ENCODE measurements around the gene CATSPERZ. TPM values are rescaled to one million over a fixed set of nuclear protein-coding genes. Genes with fewer than 3 reads are reported as not detected.

Gene CATSPERZ
- total and polyA plus RNA-seq, 9 of the 15 experiments (the other 6 are each of a cell fraction or from before 2014, with no cell fraction given): 0.86 to 8.5 (median 3.5) TPM

DNA sequence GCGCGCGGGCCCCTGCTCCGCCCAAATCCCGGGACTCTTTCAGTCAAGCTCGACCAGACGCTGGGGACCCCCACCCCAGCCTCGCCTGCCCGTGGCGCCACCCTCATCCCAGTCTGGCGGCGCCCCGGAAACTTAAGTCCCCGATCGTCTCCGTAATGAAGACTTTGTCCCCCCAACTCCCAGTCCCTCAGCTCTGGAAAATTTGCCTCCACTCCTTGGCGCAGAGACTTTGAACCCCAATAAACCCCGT, 48.5 kb upstream of the CATSPERZ start:
- ATAC-seq (no peak), DNase-seq (ENCODE audit: extremely low read depth in 1 of 4, low spot score in 3 of 4) (no peak), FAIRE-seq (no peak)
- intact Hi-C loops (cut with micrococcal nuclease): no loop called here
- BruUV-seq (replicated peaks): no TSS peak
- Histone ChIP-seq H3K27ac (ENCODE audit: extremely low read depth, low read depth, low read length) (peak overlapping the region; percentile 80), H2AFZ (ENCODE audit: low read depth, low read length) (peak overlapping the region; percentile 51; the same call in 1 of the 2 replicates), H3K27me3 (ENCODE audit: control insufficient read depth in 2 of 2, insufficient read depth in 2 of 2, low read length in 2 of 2) (no peaks in the 10 kb centered on the region), H3K4me2 (ENCODE audit: insufficient read depth, low read length) (peak overlapping the region; percentile 85), H3K4me1 (replicated peaks in 1 of 2; ENCODE audit: control insufficient read depth in 2 of 2, insufficient read depth in 2 of 2, low read length in 2 of 2) (peaks cover 30 to 90% of the 10 kb centered on the region in 2 experiments), H3K9me1 (ENCODE audit: control insufficient read depth, insufficient read depth, low read length) (no peaks in the 10 kb centered on the region), H3K9ac (ENCODE audit: insufficient read depth in 1 of 2, low read depth in 2 of 2, low read length in 2 of 2) (peak overlapping the region; percentile 84 to 95), H3K36me3 (ENCODE audit: control insufficient read depth, insufficient read depth, low read length) (peaks cover 37% of the 10 kb centered on the region; the same call in 2 of the 3 replicates), H3K9me3 (replicated peaks; ENCODE audit: control insufficient read depth, insufficient read depth, low read depth, low read length) (no peaks in the 10 kb centered on the region), H4K20me1 (replicated peaks; ENCODE audit: control insufficient read depth, insufficient read depth, low read length) (peaks cover 7% of the 10 kb centered on the region), H3K4me3 (peak overlapping the region; percentile 87), H3K79me2 (ENCODE audit: control insufficient read depth, insufficient read depth, low read length) (peaks cover 27% of the 10 kb centered on the region)
- in situ Hi-C loops (cut with MboI): no loop called here
- POLR2A ChIA-PET: interaction anchor here (0.7 to 1.8 kb wide), 5 partner anchors 8 to 46 kb away, joined by 3 to 8 read pairs (median 7); partner anchors contain the start of gene FERMT3
- WGBS (ENCODE audit: insufficient coverage, low coverage, missing lambda C conversion rate): 2% methylated on average over 13 of the region's 18 CpGs
- CTCF ChIA-PET (ENCODE audit: low intra/inter-chr PET ratio): interaction anchor here (0.6 kb wide), 1 partner anchor 1346 kb away, joined by 3 read pairs; no protein-coding TSS in a partner anchor
- TF ChIP-seq, protein P1, sequence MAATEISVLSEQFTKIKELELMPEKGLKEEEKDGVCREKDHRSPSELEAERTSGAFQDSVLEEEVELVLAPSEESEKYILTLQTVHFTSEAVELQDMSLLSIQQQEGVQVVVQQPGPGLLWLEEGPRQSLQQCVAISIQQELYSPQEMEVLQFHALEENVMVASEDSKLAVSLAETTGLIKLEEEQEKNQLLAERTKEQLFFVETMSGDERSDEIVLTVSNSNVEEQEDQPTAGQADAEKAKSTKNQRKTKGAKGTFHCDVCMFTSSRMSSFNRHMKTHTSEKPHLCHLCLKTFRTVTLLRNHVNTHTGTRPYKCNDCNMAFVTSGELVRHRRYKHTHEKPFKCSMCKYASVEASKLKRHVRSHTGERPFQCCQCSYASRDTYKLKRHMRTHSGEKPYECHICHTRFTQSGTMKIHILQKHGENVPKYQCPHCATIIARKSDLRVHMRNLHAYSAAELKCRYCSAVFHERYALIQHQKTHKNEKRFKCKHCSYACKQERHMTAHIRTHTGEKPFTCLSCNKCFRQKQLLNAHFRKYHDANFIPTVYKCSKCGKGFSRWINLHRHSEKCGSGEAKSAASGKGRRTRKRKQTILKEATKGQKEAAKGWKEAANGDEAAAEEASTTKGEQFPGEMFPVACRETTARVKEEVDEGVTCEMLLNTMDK (IDR thresholded peaks at IDR 0.05; ENCODE audit: borderline replicate concordance, insufficient read depth, low read depth, low read length, poor library complexity, severe bottlenecking): no peak
- no peak for TF ChIP-seq RFX7 (CRISPR knock-in tag; IDR thresholded peaks at IDR 0.05)
- TF ChIP-seq, protein P2, sequence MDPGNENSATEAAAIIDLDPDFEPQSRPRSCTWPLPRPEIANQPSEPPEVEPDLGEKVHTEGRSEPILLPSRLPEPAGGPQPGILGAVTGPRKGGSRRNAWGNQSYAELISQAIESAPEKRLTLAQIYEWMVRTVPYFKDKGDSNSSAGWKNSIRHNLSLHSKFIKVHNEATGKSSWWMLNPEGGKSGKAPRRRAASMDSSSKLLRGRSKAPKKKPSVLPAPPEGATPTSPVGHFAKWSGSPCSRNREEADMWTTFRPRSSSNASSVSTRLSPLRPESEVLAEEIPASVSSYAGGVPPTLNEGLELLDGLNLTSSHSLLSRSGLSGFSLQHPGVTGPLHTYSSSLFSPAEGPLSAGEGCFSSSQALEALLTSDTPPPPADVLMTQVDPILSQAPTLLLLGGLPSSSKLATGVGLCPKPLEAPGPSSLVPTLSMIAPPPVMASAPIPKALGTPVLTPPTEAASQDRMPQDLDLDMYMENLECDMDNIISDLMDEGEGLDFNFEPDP (CRISPR knock-in tag; IDR thresholded peaks at IDR 0.05): no peak
- TF ChIP-seq SMARCE1 (IDR thresholded peaks at IDR 0.05): 0 out of 2 replicates have a peak, but pooled peaks have one; percentile 10
- TF ChIP-seq MYNN (IDR thresholded peaks at IDR 0.05): no peak
- no peak for TF ChIP-seq MYNN (CRISPR knock-in tag; IDR thresholded peaks at IDR 0.05)
- TF ChIP-seq DACH1 (IDR thresholded peaks at IDR 0.05; ENCODE audit: partially characterized antibody): peak; percentile 27
- no peak for TF ChIP-seq BRD4 (IDR thresholded peaks at IDR 0.05)
- no peak for TF ChIP-seq CHCHD3 (CRISPR knock-in tag; IDR thresholded peaks at IDR 0.05)
- no peak for TF ChIP-seq SNIP1 (IDR thresholded peaks at IDR 0.05; ENCODE audit: low read depth)
- peak; percentile 26 for TF ChIP-seq PCBP1 (IDR thresholded peaks at IDR 0.05; ENCODE audit: low read depth, low read length, poor library complexity, severe bottlenecking)
- TF ChIP-seq ZNF217 (CRISPR knock-in tag; IDR thresholded peaks at IDR 0.05): no peak
- no peak for TF ChIP-seq SRSF1 (IDR thresholded peaks at IDR 0.05; ENCODE audit: low read depth, low read length)
